HepG2 (cell line): Measurements from ENCODE around the gene EFEMP2. TPM values are rescaled to one million over a fixed set of nuclear protein-coding genes. Genes with fewer than 3 reads are reported as not detected.

Experiments used
- DR1 ChIP-seq: sonication (generic); formaldehyde crosslinking; IDR thresholded peaks from 2 replicates; pipeline ENCODE4 v1.8.0; 2021; ENCODE audit warnings: mild to moderate bottlenecking, missing genetic modification reagents, inconsistent platforms
- EEA1 ChIP-seq: sonication (generic); formaldehyde crosslinking; IDR thresholded peaks from 2 replicates; pipeline ENCODE4 v1.5.1; 2020; ENCODE audit warnings: mild to moderate bottlenecking, missing genetic modification reagents, borderline replicate concordance
- KLF9 ChIP-seq: IDR thresholded peaks from 2 replicates; pipeline ENCODE4 v1.6.1; 2016; ENCODE audit warnings: low read depth
- POLR2A ChIP-seq, 2 experiments: IDR thresholded peaks; 2 replicates each; pipeline ENCODE4 v1.6.1; 2011; ENCODE audit warnings: low read depth in 2 of 2, low read length in 2 of 2, mild to moderate bottlenecking in 1 of 2, moderate library complexity in 1 of 2; ENCODE audit not compliant: insufficient read depth in 1 of 2
- RBM39 ChIP-seq: fragments of 200-400 bp; formaldehyde crosslinking; IDR thresholded peaks from one replicate; pipeline ENCODE4 v1.6.1; 2018; ENCODE audit warnings: antibody characterized with exemption, mild to moderate bottlenecking, low read depth, low read length; ENCODE audit not compliant: poor library complexity, severe bottlenecking
- SCMH1 ChIP-seq: sonication (generic); formaldehyde crosslinking; IDR thresholded peaks from 2 replicates; pipeline ENCODE4 v1.9.0; 2021; ENCODE audit warnings: missing genetic modification reagents, mild to moderate bottlenecking, borderline replicate concordance
- SIN3A ChIP-seq: IDR thresholded peaks from 2 replicates; pipeline ENCODE4 v1.6.1; 2011; ENCODE audit warnings: low read depth, mild to moderate bottlenecking, control low read depth, low read length, borderline replicate concordance
- SKI ChIP-seq: fragments of 450-650 bp; IDR thresholded peaks from one replicate; pipeline ENCODE4 v1.6.1; 2018; ENCODE audit warnings: mild to moderate bottlenecking; ENCODE audit not compliant: partially characterized antibody
- SRY ChIP-seq: sonication (generic); formaldehyde crosslinking; IDR thresholded peaks from 2 replicates; pipeline ENCODE4 v1.8.0; 2022; ENCODE audit warnings: mild to moderate bottlenecking, missing genetic modification reagents
- TMF1 ChIP-seq: sonication (generic); formaldehyde crosslinking; IDR thresholded peaks from 2 replicates; pipeline ENCODE4 v1.8.1; 2022; ENCODE audit warnings: low read depth, missing genetic modification reagents
- TSC22D2 ChIP-seq: sonication (generic); formaldehyde crosslinking; IDR thresholded peaks from 2 replicates; pipeline ENCODE4 v1.5.1; 2020; ENCODE audit warnings: missing genetic modification reagents, mild to moderate bottlenecking, borderline replicate concordance
- YY1 ChIP-seq: IDR thresholded peaks from 2 replicates; pipeline ENCODE4 v1.6.1; 2011; ENCODE audit warnings: low read length, low read depth, moderate library complexity, mild to moderate bottlenecking; ENCODE audit not compliant: insufficient read depth, insufficient replicate concordance
- ZBTB3 ChIP-seq: sonication (generic); formaldehyde crosslinking; IDR thresholded peaks from 2 replicates; pipeline ENCODE4 v1.4.0; 2020; ENCODE audit warnings: low read depth, mild to moderate bottlenecking, moderate library complexity, missing genetic modification reagents, borderline replicate concordance
- ZFP36L1 ChIP-seq: sonication (generic); formaldehyde crosslinking; IDR thresholded peaks from 2 replicates; pipeline ENCODE4 v1.8.0; 2022; ENCODE audit warnings: mild to moderate bottlenecking, missing genetic modification reagents, moderate library complexity
- ZKSCAN8 ChIP-seq: IDR thresholded peaks from 2 replicates; pipeline ENCODE4 v1.6.1; 2016; ENCODE audit warnings: borderline replicate concordance, missing genetic modification reagents, missing compliant biosample characterization
- ZNF138 ChIP-seq: sonication (generic); formaldehyde crosslinking; IDR thresholded peaks from 2 replicates; pipeline ENCODE4 v1.5.0; 2020; ENCODE audit warnings: mild to moderate bottlenecking, low read depth, missing genetic modification reagents
- ZNF3 ChIP-seq: IDR thresholded peaks from 2 replicates; pipeline ENCODE4 v1.7.0; 2017; ENCODE audit warnings: inconsistent platforms
- ZNF451 ChIP-seq: sonication (generic); formaldehyde crosslinking; IDR thresholded peaks from 2 replicates; pipeline ENCODE4 v1.5.0; 2020; ENCODE audit warnings: mild to moderate bottlenecking, missing genetic modification reagents
- ZNF788 ChIP-seq: sonication (generic); formaldehyde crosslinking; IDR thresholded peaks from 2 replicates; pipeline ENCODE4 v1.5.0; 2020; ENCODE audit warnings: mild to moderate bottlenecking, missing genetic modification reagents, borderline replicate concordance
- polyA plus RNA-seq, 8 experiments: library from polyadenylated mRNA; depleted of rRNA in 3 of 8; stranded (reverse) in 7 of 8; unstranded in 1 of 8; fragments of >200 nt; fragmentation: Illumina TruSeq in 4 of 8; extraction: Trizol in 4 of 8; gene quantifications; 2 replicates each; pipeline versions ENCODE4 v1.2.1 to v1.2.3, GENCODE V29; 2011 to 2016; ENCODE audit warnings: low read depth in 4 of 8, missing spikeins in 1 of 8, mixed read lengths in 1 of 8; ENCODE audit not compliant: insufficient read depth in 1 of 8
- total RNA-seq, 5 experiments: library from RNA; depleted of rRNA; stranded (reverse); fragments of >200 nt; fragmentation: Illumina TruSeq; extraction: Trizol; gene quantifications; 2 replicates each; pipeline ENCODE4 v1.2.3, GENCODE V29; 2016; ENCODE audit warnings: low read depth in 1 of 5
- TF ChIP-seq, protein P1 (sequence below): sonication (generic); formaldehyde crosslinking; IDR thresholded peaks from 2 replicates; pipeline ENCODE4 v1.5.1; 2020; ENCODE audit warnings: missing genetic modification reagents, mild to moderate bottlenecking, borderline replicate concordance
- TF ChIP-seq, protein P2 (sequence below): sonication (generic); formaldehyde crosslinking; IDR thresholded peaks from 2 replicates; pipeline ENCODE4 v1.4.0; 2020; ENCODE audit warnings: mild to moderate bottlenecking, missing genetic modification reagents
- TF ChIP-seq, protein P3 (sequence below): sonication (generic); formaldehyde crosslinking; IDR thresholded peaks from 2 replicates; pipeline ENCODE4 v1.5.0; 2020; ENCODE audit warnings: missing genetic modification reagents, mild to moderate bottlenecking, borderline replicate concordance
- TF ChIP-seq, protein P4 (sequence below): fragments of 450-650 bp; IDR thresholded peaks from 2 replicates; pipeline ENCODE4 v1.6.1; 2016

Gene EFEMP2
- total and polyA plus RNA-seq, 2 of the 13 experiments (the other 11 are each of a cell fraction or from before 2014, with no cell fraction given), result 7.4 to 29.7 TPM

DNA sequence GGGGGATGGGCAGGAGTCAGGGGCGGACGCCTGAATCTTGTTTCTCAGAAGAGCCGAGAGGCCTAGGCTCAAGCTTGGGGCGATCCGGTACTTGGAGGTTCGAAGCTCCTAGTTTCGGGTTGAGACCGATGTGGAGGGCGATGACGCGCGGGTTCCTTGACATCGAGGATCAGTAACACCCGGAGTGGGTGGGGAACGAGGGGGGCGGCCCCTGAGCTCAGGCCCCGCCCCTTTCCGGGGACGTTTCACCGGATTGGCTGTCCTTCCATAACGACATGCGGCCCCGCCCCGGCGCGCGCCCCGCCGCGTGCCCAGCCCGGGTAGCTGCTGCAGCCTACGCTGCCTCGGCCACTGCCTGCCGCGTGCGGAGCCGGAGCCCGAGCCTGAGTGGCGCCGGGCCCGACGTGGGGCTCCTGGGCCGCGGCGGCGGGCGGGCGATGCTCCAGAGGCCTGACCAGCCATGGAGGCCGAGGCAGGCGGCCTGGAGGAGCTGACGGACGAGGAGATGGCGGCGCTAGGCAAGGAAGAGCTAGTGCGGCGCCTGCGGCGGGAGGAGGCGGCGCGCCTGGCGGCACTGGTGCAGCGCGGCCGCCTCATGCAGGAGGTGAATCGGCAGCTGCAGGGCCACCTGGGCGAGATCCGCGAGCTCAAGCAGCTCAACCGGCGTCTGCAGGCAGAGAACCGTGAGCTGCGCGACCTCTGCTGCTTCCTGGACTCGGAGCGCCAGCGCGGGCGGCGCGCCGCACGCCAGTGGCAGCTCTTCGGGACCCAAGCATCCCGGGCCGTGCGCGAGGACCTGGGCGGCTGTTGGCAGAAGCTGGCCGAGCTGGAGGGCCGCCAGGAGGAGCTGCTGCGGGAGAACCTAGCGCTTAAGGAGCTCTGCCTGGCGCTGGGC lies 18.0 kb upstream of the EFEMP2 start, which contains the start of gene CCDC85B (continued):
- TF ChIP-seq, protein P1, sequence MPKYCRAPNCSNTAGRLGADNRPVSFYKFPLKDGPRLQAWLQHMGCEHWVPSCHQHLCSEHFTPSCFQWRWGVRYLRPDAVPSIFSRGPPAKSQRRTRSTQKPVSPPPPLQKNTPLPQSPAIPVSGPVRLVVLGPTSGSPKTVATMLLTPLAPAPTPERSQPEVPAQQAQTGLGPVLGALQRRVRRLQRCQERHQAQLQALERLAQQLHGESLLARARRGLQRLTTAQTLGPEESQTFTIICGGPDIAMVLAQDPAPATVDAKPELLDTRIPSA (CRISPR knock-in tag), result 0 out of 2 replicates have a peak, but pooled peaks have one; percentile 82
- TF ChIP-seq SIN3A (peak; percentile 49; the same call in 1 of the 2 replicates), TSC22D2 (CRISPR knock-in tag) (0 out of 2 replicates have a peak, but pooled peaks have one; percentile 72), YY1 (peak; percentile 79), POLR2A (IDR thresholded peaks at IDR 0.05; ENCODE audit: insufficient read depth in 1 of 2, low read depth in 2 of 2, low read length in 2 of 2) (peak in 1 of 2 experiments; percentile 79; a peak in 2 of 4 replicates), KLF9 (CRISPR knock-in tag) (no peak), ZBTB3 (CRISPR knock-in tag) (no peak), ZNF788 (CRISPR knock-in tag) (peak; percentile 26; the same call in 1 of the 2 replicates), TMF1 (CRISPR knock-in tag) (peak; percentile 97), ZNF138 (CRISPR knock-in tag) (peak; percentile 80; the same call in 1 of the 2 replicates), EEA1 (CRISPR knock-in tag) (peak; percentile 87; the same call in 1 of the 2 replicates), ZKSCAN8 (CRISPR knock-in tag) (no peak), ZNF3 (CRISPR knock-in tag) (no peak), RBM39 (no peak), SKI (peak; percentile 46), SCMH1 (CRISPR knock-in tag) (no peak), SRY (CRISPR knock-in tag) (peak; percentile 95), DR1 (CRISPR knock-in tag) (peak; percentile 57), ZFP36L1 (CRISPR knock-in tag) (peak; percentile 89; the same call in 1 of the 2 replicates), ZNF451 (CRISPR knock-in tag) (peak; percentile 76)
- TF ChIP-seq, protein P2, sequence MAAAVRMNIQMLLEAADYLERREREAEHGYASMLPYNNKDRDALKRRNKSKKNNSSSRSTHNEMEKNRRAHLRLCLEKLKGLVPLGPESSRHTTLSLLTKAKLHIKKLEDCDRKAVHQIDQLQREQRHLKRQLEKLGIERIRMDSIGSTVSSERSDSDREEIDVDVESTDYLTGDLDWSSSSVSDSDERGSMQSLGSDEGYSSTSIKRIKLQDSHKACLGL (CRISPR knock-in tag), result no peak; the same call in 1 of the 2 replicates
- TF ChIP-seq, protein P3, sequence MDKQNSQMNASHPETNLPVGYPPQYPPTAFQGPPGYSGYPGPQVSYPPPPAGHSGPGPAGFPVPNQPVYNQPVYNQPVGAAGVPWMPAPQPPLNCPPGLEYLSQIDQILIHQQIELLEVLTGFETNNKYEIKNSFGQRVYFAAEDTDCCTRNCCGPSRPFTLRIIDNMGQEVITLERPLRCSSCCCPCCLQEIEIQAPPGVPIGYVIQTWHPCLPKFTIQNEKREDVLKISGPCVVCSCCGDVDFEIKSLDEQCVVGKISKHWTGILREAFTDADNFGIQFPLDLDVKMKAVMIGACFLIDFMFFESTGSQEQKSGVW (CRISPR knock-in tag), result no peak
- TF ChIP-seq, protein P4, sequence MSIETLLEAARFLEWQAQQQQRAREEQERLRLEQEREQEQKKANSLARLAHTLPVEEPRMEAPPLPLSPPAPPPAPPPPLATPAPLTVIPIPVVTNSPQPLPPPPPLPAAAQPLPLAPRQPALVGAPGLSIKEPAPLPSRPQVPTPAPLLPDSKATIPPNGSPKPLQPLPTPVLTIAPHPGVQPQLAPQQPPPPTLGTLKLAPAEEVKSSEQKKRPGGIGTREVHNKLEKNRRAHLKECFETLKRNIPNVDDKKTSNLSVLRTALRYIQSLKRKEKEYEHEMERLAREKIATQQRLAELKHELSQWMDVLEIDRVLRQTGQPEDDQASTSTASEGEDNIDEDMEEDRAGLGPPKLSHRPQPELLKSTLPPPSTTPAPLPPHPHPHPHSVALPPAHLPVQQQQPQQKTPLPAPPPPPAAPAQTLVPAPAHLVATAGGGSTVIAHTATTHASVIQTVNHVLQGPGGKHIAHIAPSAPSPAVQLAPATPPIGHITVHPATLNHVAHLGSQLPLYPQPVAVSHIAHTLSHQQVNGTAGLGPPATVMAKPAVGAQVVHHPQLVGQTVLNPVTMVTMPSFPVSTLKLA, result no peak
